H1 (cell line): ENCODE measurements around the gene CP. TPM values are rescaled to one million over a fixed set of nuclear protein-coding genes. Genes with fewer than 3 reads are reported as not detected.
A peak's percentile ranks its signal among the peaks of the same experiment; 100 is the strongest.

Experiments
- CTCF ChIA-PET: fragments of 300-600 bp; sonication (Branson Sonifier 250); formaldehyde crosslinking; loops from one replicate; lab custom pipeline; 2021; ENCODE audit not compliant: partially characterized antibody; lab: Charles Lee
- POLR2A ChIA-PET: fragments of 300-600 bp; sonication (Branson Sonifier 250); formaldehyde crosslinking; loops from one replicate; lab custom pipeline; 2021; ENCODE audit warnings: inconsistent platforms; ENCODE audit not compliant: partially characterized antibody; lab: Charles Lee
- DNase-seq, 2 experiments: peaks; one replicate each; pipeline versions ENCODE4 v3.0.0 to v3.0.0-alpha.2; 2010 to 2022; ENCODE audit warnings: low spot score in 2 of 2, low read depth in 1 of 2, mixed read lengths in 1 of 2
- FAIRE-seq: peaks from 2 replicates; lab custom pipeline; 2011; peaks lifted over from hg19 to GRCh38; lab: Jason Lieb, UNC
- H2AFZ ChIP-seq: 2 replicates; pipeline ENCODE4 v1.8.1; 2012; ENCODE audit warnings: low read length, inconsistent platforms
- H2AK5ac ChIP-seq: 2 replicates; pipeline ENCODE4 v1.6.1; 2013; ENCODE audit warnings: low read depth, low read length
- H2BK120ac ChIP-seq: replicated peaks from 2 replicates; pipeline ENCODE3; 2013; ENCODE audit warnings: low read depth, low read length, inconsistent platforms
- H2BK12ac ChIP-seq: 2 replicates; pipeline ENCODE4 v1.6.1; 2013; ENCODE audit warnings: low read depth, low read length
- H2BK15ac ChIP-seq: 2 replicates; pipeline ENCODE4 v1.6.1; 2013; ENCODE audit warnings: low read length
- H2BK20ac ChIP-seq: 2 replicates; pipeline ENCODE4 v1.6.1; 2013; ENCODE audit warnings: low read length
- H2BK5ac ChIP-seq: 2 replicates; pipeline ENCODE4 v1.6.1; 2013; ENCODE audit warnings: low read depth, low read length
- H3K14ac ChIP-seq: 2 replicates; pipeline ENCODE4 v1.6.1; 2013; ENCODE audit warnings: inconsistent platforms; ENCODE audit not compliant: insufficient read length
- H3K18ac ChIP-seq: 2 replicates; pipeline ENCODE4 v1.6.1; 2013; ENCODE audit warnings: low read length; ENCODE audit errors: extremely low read depth
- H3K23ac ChIP-seq: 2 replicates; pipeline ENCODE4 v1.6.1; 2013; ENCODE audit warnings: inconsistent platforms; ENCODE audit not compliant: insufficient read length
- H3K23me2 ChIP-seq: 2 replicates; pipeline ENCODE4 v1.6.1; 2013; ENCODE audit warnings: low read depth, low read length
- H3K27ac ChIP-seq: 2 replicates; pipeline ENCODE4 v1.6.1; 2011; ENCODE audit warnings: low read depth, low read length, inconsistent platforms
- H3K27me3 ChIP-seq, 4 experiments: replicated peaks in 1 of 4; 1 replicate in 1 of 4; 2 replicates in 3 of 4; pipeline versions ENCODE4 v1.6.1 to v1.8.1; 2011 to 2013; ENCODE audit warnings: low read length in 3 of 4, mild to moderate bottlenecking in 3 of 4, inconsistent platforms in 2 of 4, mixed read lengths in 2 of 4, moderate library complexity in 1 of 4; ENCODE audit not compliant: control insufficient read depth in 3 of 4, insufficient read depth in 3 of 4; ENCODE audit errors: extremely low read depth in 1 of 4
- H3K36me3 ChIP-seq, 4 experiments: 2 replicates each; pipeline versions ENCODE4 v1.6.1 to v1.8.1; 2011 to 2013; ENCODE audit warnings: mild to moderate bottlenecking in 4 of 4, low read length in 3 of 4, moderate library complexity in 2 of 4, control low read depth in 1 of 4, inconsistent platforms in 1 of 4; ENCODE audit not compliant: insufficient read depth in 4 of 4, control insufficient read depth in 2 of 4
- H3K4ac ChIP-seq: replicated peaks from 2 replicates; pipeline ENCODE3; 2013; ENCODE audit warnings: low read length, low read depth, mixed read lengths, inconsistent platforms; ENCODE audit not compliant: insufficient read length
- H3K4me1 ChIP-seq, 4 experiments: replicated peaks in 1 of 4; 1 replicate in 1 of 4; 2 replicates in 3 of 4; pipeline versions ENCODE4 v1.6.1 to v1.8.1; 2011 to 2013; ENCODE audit warnings: low read length in 3 of 4, inconsistent platforms in 2 of 4, mixed read lengths in 1 of 4; ENCODE audit not compliant: insufficient read depth in 4 of 4, control insufficient read depth in 3 of 4
- H3K4me2 ChIP-seq, 2 experiments: 2 replicates each; pipeline versions ENCODE4 v1.6.1 to v1.8.1; 2011 to 2013; ENCODE audit warnings: low read depth in 2 of 2, low read length in 2 of 2, control low read depth in 1 of 2, inconsistent platforms in 1 of 2, mild to moderate bottlenecking in 1 of 2; ENCODE audit not compliant: insufficient read depth in 1 of 2
- H3K4me3 ChIP-seq, 4 experiments: fragments of 200-600, 300-600 bp in 1 of 4; sonication (generic), shearing (Covaris generic), sonication (Bioruptor Twin) in 1 of 4; 2 replicates each; pipeline versions ENCODE4 v1.5.1 to v1.8.1; 2011 to 2016; ENCODE audit warnings: low read length in 4 of 4, low read depth in 3 of 4, control low read depth in 2 of 4, inconsistent platforms in 2 of 4, mild to moderate bottlenecking in 2 of 4, mixed read lengths in 1 of 4, moderate library complexity in 1 of 4; ENCODE audit not compliant: insufficient read depth in 2 of 4; ENCODE audit errors: extremely low read depth in 1 of 4
- H3K56ac ChIP-seq: replicated peaks from 2 replicates; pipeline ENCODE3; 2013; ENCODE audit warnings: low read depth, mild to moderate bottlenecking, mixed read lengths, low read length, inconsistent platforms; ENCODE audit not compliant: insufficient read length
- H3K79me1 ChIP-seq: 2 replicates; pipeline ENCODE4 v1.6.1; 2013; ENCODE audit warnings: low read depth, low read length, control low read depth
- H3K79me2 ChIP-seq, 2 experiments: 2 replicates each; pipeline versions ENCODE4 v1.6.1 to v1.8.1; 2012 to 2013; ENCODE audit warnings: low read length in 2 of 2, mild to moderate bottlenecking in 2 of 2, inconsistent platforms in 1 of 2; ENCODE audit not compliant: insufficient read depth in 2 of 2, control insufficient read depth in 1 of 2
- H3K9ac ChIP-seq, 4 experiments: replicated peaks in 1 of 4; 1 replicate in 1 of 4; 2 replicates in 3 of 4; pipeline versions ENCODE4 v1.6.1 to v1.8.1; 2011 to 2013; ENCODE audit warnings: low read depth in 3 of 4, low read length in 3 of 4, control low read depth in 2 of 4, mild to moderate bottlenecking in 2 of 4, moderate library complexity in 2 of 4, inconsistent platforms in 1 of 4; ENCODE audit errors: extremely low read depth in 1 of 4
- H3K9me3 ChIP-seq, 2 experiments: 2 replicates each; pipeline versions ENCODE4 v1.6.1 to v1.8.1; 2012 to 2013; ENCODE audit warnings: mild to moderate bottlenecking in 2 of 2, moderate library complexity in 2 of 2, control low read depth in 1 of 2, inconsistent platforms in 1 of 2, low read depth in 1 of 2, low read length in 1 of 2, mixed read lengths in 1 of 2; ENCODE audit not compliant: insufficient read depth in 2 of 2
- H4K20me1 ChIP-seq, 2 experiments: replicated peaks in 1 of 2; 2 replicates each; pipeline versions ENCODE3 to v1.8.1; 2011 to 2013; ENCODE audit warnings: inconsistent platforms in 2 of 2, low read length in 2 of 2, mild to moderate bottlenecking in 1 of 2; ENCODE audit not compliant: insufficient read depth in 2 of 2, control insufficient read depth in 1 of 2
- H4K5ac ChIP-seq: 2 replicates; pipeline ENCODE4 v1.6.1; 2013; ENCODE audit warnings: low read length, low read depth, mixed read lengths, inconsistent platforms; ENCODE audit not compliant: insufficient read length
- H4K8ac ChIP-seq: 2 replicates; pipeline ENCODE4 v1.8.0; 2013; ENCODE audit warnings: mild to moderate bottlenecking, moderate library complexity, low read length, inconsistent platforms; ENCODE audit not compliant: insufficient read depth; ENCODE audit errors: extremely low read depth
- H4K91ac ChIP-seq: replicated peaks from 2 replicates; pipeline ENCODE3; 2013; ENCODE audit warnings: low read length, mixed read lengths, inconsistent platforms; ENCODE audit not compliant: insufficient read length
- MAX ChIP-seq: IDR thresholded peaks from 2 replicates; pipeline ENCODE4 v1.6.1; 2012; ENCODE audit warnings: inconsistent platforms
- POLR2A ChIP-seq, 2 experiments: IDR thresholded peaks; 1 replicate in 1 of 2; 2 replicates in 1 of 2; pipeline ENCODE4 v1.6.1; 2011; ENCODE audit warnings: low read depth in 2 of 2, low read length in 2 of 2, mild to moderate bottlenecking in 2 of 2; ENCODE audit errors: control extremely low read depth in 1 of 2
- POLR2AphosphoS5 ChIP-seq: IDR thresholded peaks from 2 replicates; pipeline ENCODE4 v1.6.1; 2011; ENCODE audit warnings: low read depth, low read length
- TAF7 ChIP-seq: optimal IDR thresholded peaks from 2 replicates; pipeline ENCODE3; 2011; ENCODE audit warnings: low read depth, mild to moderate bottlenecking, inconsistent platforms, low read length, moderate library complexity, borderline replicate concordance
- WGBS, 2 experiments: shearing (Covaris generic) in 1 of 2; methylation state at CpG; one replicate each; pipeline versions ENCODE4 v1.1.6 to v1.1.7; 2013 to 2015; ENCODE audit warnings: low lambda C conversion rate in 2 of 2, mixed read lengths in 2 of 2, inconsistent platforms in 1 of 2, low coverage in 1 of 2, missing lambda C conversion rate in 1 of 2; ENCODE audit not compliant: insufficient replicate concordance in 2 of 2, insufficient coverage in 1 of 2, insufficient read length in 1 of 2; ENCODE audit errors: extremely low coverage in 1 of 2, missing lambda C conversion rate in 1 of 2; 5-methylcytosine and 5-hydroxymethylcytosine counted together
- polyA plus RNA-seq, 7 experiments: library from polyadenylated mRNA; depleted of rRNA in 3 of 7; stranded (reverse) in 5 of 7; unstranded in 2 of 7; fragments of >200 nt in 5 of 7; fragments of 200-250 nt in 2 of 7; gene quantifications; 1 replicate in 5 of 7; 2 replicates in 1 of 7; 4 replicates in 1 of 7; pipeline versions ENCODE4 v1.2.1 to v1.2.3, GENCODE V29; 2011 to 2013; ENCODE audit warnings: missing spikeins in 2 of 7, mixed read lengths in 2 of 7
- total RNA-seq: library from RNA; stranded (reverse); fragmentation: NEBNext Ultra II Directional; extraction: Animal tissue kit (Norgen Biotek cat#: 25700); gene quantifications from 2 replicates; pipeline ENCODE4 v1.2.1, GENCODE V29; 2021

Gene CP
- total and polyA plus RNA-seq, 2 of the 8 experiments (the other 6 are each of a cell fraction or from before 2014, with no cell fraction given) = 0.32 to 2.6 TPM

DNA sequence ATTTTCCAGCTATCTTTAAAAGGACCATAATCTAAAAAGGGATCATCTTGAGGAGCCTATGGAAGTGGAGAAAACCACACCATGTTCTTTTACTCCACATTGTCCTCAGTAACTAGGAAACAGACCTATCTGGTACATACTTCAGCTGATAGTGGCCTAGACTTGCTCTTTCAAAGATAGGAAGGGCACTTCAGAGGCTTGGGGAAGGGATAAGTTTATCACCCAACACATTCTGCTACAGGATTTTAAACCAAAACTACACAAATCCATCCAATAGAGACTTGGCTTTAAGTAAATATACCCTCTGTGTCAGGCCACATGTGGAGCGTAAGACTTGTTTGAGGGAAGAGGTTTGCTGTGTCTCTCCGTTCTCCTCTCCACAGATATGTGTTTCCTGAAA lies 35.4 kb downstream of the CP start:
- Histone ChIP-seq H2BK5ac (no peak overlapping the region), H3K4me3 (no peak overlapping the region), H3K18ac (no peak overlapping the region), H3K79me1 (no peaks in the 10 kb centered on the region), H3K23ac (no peak overlapping the region), H3K56ac (no peak overlapping the region), H3K4ac (no peak overlapping the region), H3K14ac (no peak overlapping the region), H2BK20ac (no peak overlapping the region), H4K20me1 (no peaks in the 10 kb centered on the region), H3K9me3 (peaks cover 0 to 9% of the 10 kb centered on the region in 2 experiments; a peak in 2 of 4 replicates), H3K23me2 (no peaks in the 10 kb centered on the region), H4K5ac (no peak overlapping the region), H3K4me2 (no peak overlapping the region), H4K8ac (no peak overlapping the region), H3K79me2 (no peaks in the 10 kb centered on the region), H3K27ac (no peak overlapping the region), H2BK120ac (no peak overlapping the region), H2AK5ac (no peak overlapping the region), H4K91ac (no peak overlapping the region), H2BK15ac (no peak overlapping the region), H3K27me3 (no peaks in the 10 kb centered on the region), H3K36me3 (peaks cover 0 to 10% (median 2%) of the 10 kb centered on the region in 4 experiments; a peak in 3 of 8 replicates), H3K4me1 (peaks cover 0 to 8% (median 0%) of the 10 kb centered on the region in 4 experiments; a peak in 2 of 7 replicates), H2AFZ (no peak overlapping the region), H3K9ac (no peak overlapping the region), H2BK12ac (no peak overlapping the region)
- POLR2A ChIA-PET = interaction anchor here (1.4 to 1.6 kb wide), 2 partner anchors 10 to 11 kb away, joined by 3 to 5 read pairs; no protein-coding TSS in a partner anchor
- CTCF ChIA-PET = interaction anchor here (1.2 kb wide), 1 partner anchor 66 kb away, joined by 3 read pairs; no protein-coding TSS in a partner anchor
- TF ChIP-seq MAX (no peak), POLR2AphosphoS5 (peak; percentile 69), POLR2A (IDR thresholded peaks at IDR 0.05; ENCODE audit: control extremely low read depth in 1 of 2, low read depth in 2 of 2, low read length in 2 of 2) (peak in 1 of 2 experiments; percentile 40; a peak in 1 of 3 replicates), TAF7 (peak; percentile 92)
- WGBS, 2 experiments = 96% methylated on average over 2 of the region's 2 CpGs; no CpG with 5 or more reads in 1 of the 2 experiments
- no peak for FAIRE-seq
- no peak for DNase-seq
